ENCODE measurements around the gene HNRNPA3. TPM values are rescaled to one million over a fixed set of nuclear protein-coding genes. Genes with fewer than 3 reads are reported as not detected.

Gene HNRNPA3
- total and polyA plus RNA-seq, 2 experiments from 2014 or later = 151 to 290 TPM

DNA sequence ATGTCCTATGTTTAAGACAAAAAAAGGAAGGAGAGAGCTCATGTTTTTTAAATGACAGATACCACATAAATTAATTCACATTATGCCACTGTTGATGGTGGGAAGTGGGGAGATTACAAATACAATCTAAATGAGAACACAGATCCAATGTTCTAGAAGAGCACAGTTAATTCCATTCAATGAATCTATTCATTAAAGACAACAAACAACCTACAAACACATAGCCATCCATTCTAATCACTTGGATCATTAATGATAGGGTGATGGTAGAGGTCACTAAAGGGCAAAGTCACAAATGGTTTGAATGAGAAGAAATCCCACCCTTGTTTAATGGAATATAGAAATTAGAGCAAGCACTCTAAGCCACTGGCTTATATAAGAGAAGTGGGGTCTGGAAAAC is 21.7 kb downstream of the HNRNPA3 start (continued):
- TF ChIP-seq, protein P1, sequence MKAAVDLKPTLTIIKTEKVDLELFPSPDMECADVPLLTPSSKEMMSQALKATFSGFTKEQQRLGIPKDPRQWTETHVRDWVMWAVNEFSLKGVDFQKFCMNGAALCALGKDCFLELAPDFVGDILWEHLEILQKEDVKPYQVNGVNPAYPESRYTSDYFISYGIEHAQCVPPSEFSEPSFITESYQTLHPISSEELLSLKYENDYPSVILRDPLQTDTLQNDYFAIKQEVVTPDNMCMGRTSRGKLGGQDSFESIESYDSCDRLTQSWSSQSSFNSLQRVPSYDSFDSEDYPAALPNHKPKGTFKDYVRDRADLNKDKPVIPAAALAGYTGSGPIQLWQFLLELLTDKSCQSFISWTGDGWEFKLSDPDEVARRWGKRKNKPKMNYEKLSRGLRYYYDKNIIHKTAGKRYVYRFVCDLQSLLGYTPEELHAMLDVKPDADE (IDR thresholded peaks at IDR 0.05) = no peak
- TF ChIP-seq POLR2AphosphoS5 (IDR thresholded peaks at IDR 0.05; ENCODE audit: low read depth) (no peak), EZH2 (IDR thresholded peaks at IDR 0.05; ENCODE audit: low read depth, unreplicated experiment) (no peak), ZNF114 (CRISPR knock-in tag; IDR thresholded peaks at IDR 0.05) (no peak), JUNB (IDR thresholded peaks at IDR 0.05; ENCODE audit: unreplicated experiment) (no peak), EZH2phosphoT487 (IDR thresholded peaks at IDR 0.05; ENCODE audit: unreplicated experiment) (no peak)

- Histone ChIP-seq H3K27ac (ENCODE audit: low read depth) (no peak overlapping the region), H3K4me2 (no peak overlapping the region), H2AFZ (no peak overlapping the region), H3K9me2 (ENCODE audit: insufficient read depth) (no peaks in the 10 kb centered on the region), H3K36me3 (ENCODE audit: insufficient read depth) (peaks cover 25% of the 10 kb centered on the region), H3F3A (replicated peaks; ENCODE audit: low read depth) (0 out of 2 replicates have a peak, but pooled peaks cover 2% of the 10 kb centered on the region), H4K20me1 (replicated peaks; ENCODE audit: insufficient read depth) (peaks cover 53% of the 10 kb centered on the region), H3K27me3 (ENCODE audit: insufficient read depth) (no peaks in the 10 kb centered on the region), H3K4me3 (no peak overlapping the region), H3K4me1 (ENCODE audit: insufficient read depth) (peaks cover 10% of the 10 kb centered on the region), H3K79me2 (replicated peaks; ENCODE audit: insufficient read depth) (peaks cover 60% of the 10 kb centered on the region)
- Mint-ChIP-seq H3K27ac (no peak overlapping the region), H3K4me3 (no peak overlapping the region), H3K36me3 (ENCODE audit: low read depth) (peaks cover 30% of the 10 kb centered on the region), H3K4me1 (peaks cover 11% of the 10 kb centered on the region; the same call in 2 of the 3 replicates), H3K9me3 (no peaks in the 10 kb centered on the region), H3K27me3 (ENCODE audit: insufficient read depth, low read depth, poor library complexity) (peaks cover 5% of the 10 kb centered on the region)
- DNase-seq (ENCODE audit: low spot score) = no peak
- no peak for ATAC-seq
- no peak for TF ChIP-seq JUNB (IDR thresholded peaks at IDR 0.05; ENCODE audit: unreplicated experiment)
- TF ChIP-seq ZNF114 (CRISPR knock-in tag; IDR thresholded peaks at IDR 0.05) = no peak
- TF ChIP-seq, protein P2, sequence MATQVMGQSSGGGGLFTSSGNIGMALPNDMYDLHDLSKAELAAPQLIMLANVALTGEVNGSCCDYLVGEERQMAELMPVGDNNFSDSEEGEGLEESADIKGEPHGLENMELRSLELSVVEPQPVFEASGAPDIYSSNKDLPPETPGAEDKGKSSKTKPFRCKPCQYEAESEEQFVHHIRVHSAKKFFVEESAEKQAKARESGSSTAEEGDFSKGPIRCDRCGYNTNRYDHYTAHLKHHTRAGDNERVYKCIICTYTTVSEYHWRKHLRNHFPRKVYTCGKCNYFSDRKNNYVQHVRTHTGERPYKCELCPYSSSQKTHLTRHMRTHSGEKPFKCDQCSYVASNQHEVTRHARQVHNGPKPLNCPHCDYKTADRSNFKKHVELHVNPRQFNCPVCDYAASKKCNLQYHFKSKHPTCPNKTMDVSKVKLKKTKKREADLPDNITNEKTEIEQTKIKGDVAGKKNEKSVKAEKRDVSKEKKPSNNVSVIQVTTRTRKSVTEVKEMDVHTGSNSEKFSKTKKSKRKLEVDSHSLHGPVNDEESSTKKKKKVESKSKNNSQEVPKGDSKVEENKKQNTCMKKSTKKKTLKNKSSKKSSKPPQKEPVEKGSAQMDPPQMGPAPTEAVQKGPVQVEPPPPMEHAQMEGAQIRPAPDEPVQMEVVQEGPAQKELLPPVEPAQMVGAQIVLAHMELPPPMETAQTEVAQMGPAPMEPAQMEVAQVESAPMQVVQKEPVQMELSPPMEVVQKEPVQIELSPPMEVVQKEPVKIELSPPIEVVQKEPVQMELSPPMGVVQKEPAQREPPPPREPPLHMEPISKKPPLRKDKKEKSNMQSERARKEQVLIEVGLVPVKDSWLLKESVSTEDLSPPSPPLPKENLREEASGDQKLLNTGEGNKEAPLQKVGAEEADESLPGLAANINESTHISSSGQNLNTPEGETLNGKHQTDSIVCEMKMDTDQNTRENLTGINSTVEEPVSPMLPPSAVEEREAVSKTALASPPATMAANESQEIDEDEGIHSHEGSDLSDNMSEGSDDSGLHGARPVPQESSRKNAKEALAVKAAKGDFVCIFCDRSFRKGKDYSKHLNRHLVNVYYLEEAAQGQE (IDR thresholded peaks at IDR 0.05; ENCODE audit: unreplicated experiment) = no peak
- no peak for TF ChIP-seq STAT1 (IDR thresholded peaks at IDR 0.05; ENCODE audit: unreplicated experiment)
- TF ChIP-seq, protein P3, sequence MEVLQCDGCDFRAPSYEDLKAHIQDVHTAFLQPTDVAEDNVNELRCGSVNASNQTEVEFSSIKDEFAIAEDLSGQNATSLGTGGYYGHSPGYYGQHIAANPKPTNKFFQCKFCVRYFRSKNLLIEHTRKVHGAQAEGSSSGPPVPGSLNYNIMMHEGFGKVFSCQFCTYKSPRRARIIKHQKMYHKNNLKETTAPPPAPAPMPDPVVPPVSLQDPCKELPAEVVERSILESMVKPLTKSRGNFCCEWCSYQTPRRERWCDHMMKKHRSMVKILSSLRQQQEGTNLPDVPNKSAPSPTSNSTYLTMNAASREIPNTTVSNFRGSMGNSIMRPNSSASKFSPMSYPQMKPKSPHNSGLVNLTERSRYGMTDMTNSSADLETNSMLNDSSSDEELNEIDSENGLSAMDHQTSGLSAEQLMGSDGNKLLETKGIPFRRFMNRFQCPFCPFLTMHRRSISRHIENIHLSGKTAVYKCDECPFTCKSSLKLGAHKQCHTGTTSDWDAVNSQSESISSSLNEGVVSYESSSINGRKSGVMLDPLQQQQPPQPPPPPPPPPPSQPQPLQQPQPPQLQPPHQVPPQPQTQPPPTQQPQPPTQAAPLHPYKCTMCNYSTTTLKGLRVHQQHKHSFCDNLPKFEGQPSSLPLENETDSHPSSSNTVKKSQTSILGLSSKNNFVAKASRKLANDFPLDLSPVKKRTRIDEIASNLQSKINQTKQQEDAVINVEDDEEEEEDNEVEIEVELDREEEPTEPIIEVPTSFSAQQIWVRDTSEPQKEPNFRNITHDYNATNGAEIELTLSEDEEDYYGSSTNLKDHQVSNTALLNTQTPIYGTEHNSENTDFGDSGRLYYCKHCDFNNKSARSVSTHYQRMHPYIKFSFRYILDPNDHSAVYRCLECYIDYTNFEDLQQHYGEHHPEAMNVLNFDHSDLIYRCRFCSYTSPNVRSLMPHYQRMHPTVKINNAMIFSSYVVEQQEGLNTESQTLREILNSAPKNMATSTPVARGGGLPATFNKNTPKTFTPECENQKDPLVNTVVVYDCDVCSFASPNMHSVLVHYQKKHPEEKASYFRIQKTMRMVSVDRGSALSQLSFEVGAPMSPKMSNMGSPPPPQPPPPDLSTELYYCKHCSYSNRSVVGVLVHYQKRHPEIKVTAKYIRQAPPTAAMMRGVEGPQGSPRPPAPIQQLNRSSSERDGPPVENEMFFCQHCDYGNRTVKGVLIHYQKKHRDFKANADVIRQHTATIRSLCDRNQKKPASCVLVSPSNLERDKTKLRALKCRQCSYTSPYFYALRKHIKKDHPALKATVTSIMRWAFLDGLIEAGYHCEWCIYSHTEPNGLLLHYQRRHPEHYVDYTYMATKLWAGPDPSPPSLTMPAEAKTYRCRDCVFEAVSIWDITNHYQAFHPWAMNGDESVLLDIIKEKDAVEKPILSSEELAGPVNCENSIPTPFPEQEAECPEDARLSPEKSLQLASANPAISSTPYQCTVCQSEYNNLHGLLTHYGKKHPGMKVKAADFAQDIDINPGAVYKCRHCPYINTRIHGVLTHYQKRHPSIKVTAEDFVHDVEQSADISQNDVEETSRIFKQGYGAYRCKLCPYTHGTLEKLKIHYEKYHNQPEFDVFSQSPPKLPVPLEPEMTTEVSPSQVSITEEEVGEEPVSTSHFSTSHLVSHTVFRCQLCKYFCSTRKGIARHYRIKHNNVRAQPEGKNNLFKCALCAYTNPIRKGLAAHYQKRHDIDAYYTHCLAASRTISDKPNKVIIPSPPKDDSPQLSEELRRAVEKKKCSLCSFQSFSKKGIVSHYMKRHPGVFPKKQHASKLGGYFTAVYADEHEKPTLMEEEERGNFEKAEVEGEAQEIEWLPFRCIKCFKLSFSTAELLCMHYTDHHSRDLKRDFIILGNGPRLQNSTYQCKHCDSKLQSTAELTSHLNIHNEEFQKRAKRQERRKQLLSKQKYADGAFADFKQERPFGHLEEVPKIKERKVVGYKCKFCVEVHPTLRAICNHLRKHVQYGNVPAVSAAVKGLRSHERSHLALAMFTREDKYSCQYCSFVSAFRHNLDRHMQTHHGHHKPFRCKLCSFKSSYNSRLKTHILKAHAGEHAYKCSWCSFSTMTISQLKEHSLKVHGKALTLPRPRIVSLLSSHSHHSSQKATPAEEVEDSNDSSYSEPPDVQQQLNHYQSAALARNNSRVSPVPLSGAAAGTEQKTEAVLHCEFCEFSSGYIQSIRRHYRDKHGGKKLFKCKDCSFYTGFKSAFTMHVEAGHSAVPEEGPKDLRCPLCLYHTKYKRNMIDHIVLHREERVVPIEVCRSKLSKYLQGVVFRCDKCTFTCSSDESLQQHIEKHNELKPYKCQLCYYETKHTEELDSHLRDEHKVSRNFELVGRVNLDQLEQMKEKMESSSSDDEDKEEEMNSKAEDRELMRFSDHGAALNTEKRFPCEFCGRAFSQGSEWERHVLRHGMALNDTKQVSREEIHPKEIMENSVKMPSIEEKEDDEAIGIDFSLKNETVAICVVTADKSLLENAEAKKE (CRISPR knock-in tag; IDR thresholded peaks at IDR 0.05) = no peak
- TF ChIP-seq POLR2AphosphoS5 (IDR thresholded peaks at IDR 0.05; ENCODE audit: low read depth) = no peak
- TF ChIP-seq EZH2 (IDR thresholded peaks at IDR 0.05; ENCODE audit: low read depth, unreplicated experiment) = no peak
- TF ChIP-seq, protein P1 (IDR thresholded peaks at IDR 0.05) = no peak
- TF ChIP-seq NANOG (IDR thresholded peaks at IDR 0.05; ENCODE audit: borderline replicate concordance) = no peak
Measured at GRCh38 chr2:177235855-177236437, 23.4 kb downstream of the HNRNPA3 start.
